Liver (tissue), 9 donors: ENCODE measurements around the gene TNS2. TPM values are rescaled to one million over a fixed set of nuclear protein-coding genes. Genes with fewer than 3 reads are reported as not detected.

ENCODE experiments used
- DNase-seq: peaks from one replicate; pipeline ENCODE4 v3.0.0-alpha.2; 2017; ENCODE audit warnings: low spot score
- H3K27ac ChIP-seq, 2 donors: one replicate each; pipeline ENCODE4 v1.7.0; 2013; ENCODE audit warnings: inconsistent platforms in 2 of 2, low read length in 2 of 2, control low read depth in 1 of 2, low read depth in 1 of 2, mild to moderate bottlenecking in 1 of 2
- H3K27me3 ChIP-seq, 4 donors: one replicate each; pipeline versions ENCODE4 v1.6.1 to v1.7.0; 2013; ENCODE audit warnings: low read length in 3 of 4, inconsistent platforms in 1 of 4, mild to moderate bottlenecking in 1 of 4, moderate library complexity in 1 of 4; ENCODE audit not compliant: control insufficient read depth in 4 of 4, insufficient read depth in 4 of 4
- H3K36me3 ChIP-seq, 4 donors: one replicate each; pipeline versions ENCODE4 v1.6.1 to v1.7.0; 2013; ENCODE audit warnings: low read length in 3 of 4, mild to moderate bottlenecking in 3 of 4, low read depth in 1 of 4, moderate library complexity in 1 of 4; ENCODE audit not compliant: control insufficient read depth in 4 of 4, insufficient read depth in 3 of 4
- H3K4me1 ChIP-seq, 4 donors: one replicate each; pipeline versions ENCODE4 v1.6.1 to v1.7.0; 2013; ENCODE audit warnings: low read length in 3 of 4, mild to moderate bottlenecking in 3 of 4, moderate library complexity in 1 of 4; ENCODE audit not compliant: control insufficient read depth in 4 of 4, insufficient read depth in 4 of 4
- H3K4me3 ChIP-seq, 3 donors: one replicate each; pipeline versions ENCODE4 v1.6.1 to v1.7.0; 2013; ENCODE audit warnings: low read length in 3 of 3, control low read depth in 1 of 3, low read depth in 1 of 3, mild to moderate bottlenecking in 1 of 3
- H3K9ac ChIP-seq, 2 donors: one replicate each; pipeline ENCODE4 v1.7.0; 2013; ENCODE audit warnings: low read length in 2 of 2, mild to moderate bottlenecking in 2 of 2, moderate library complexity in 2 of 2, control low read depth in 1 of 2, low read depth in 1 of 2
- H3K9me3 ChIP-seq, 4 donors: one replicate each; pipeline versions ENCODE4 v1.6.1 to v1.7.0; 2013; ENCODE audit warnings: low read length in 3 of 4; ENCODE audit not compliant: control insufficient read depth in 4 of 4
- EGR1 ChIP-seq, 2 donors: IDR thresholded peaks; 2 replicates each; pipeline ENCODE4 v1.6.1; 2016 to 2018; ENCODE audit warnings: antibody characterized with exemption in 2 of 2, low read depth in 2 of 2
- FOXA1 ChIP-seq: IDR thresholded peaks from 2 replicates; pipeline ENCODE4 v1.6.1; 2016; ENCODE audit warnings: antibody characterized with exemption
- FOXA2 ChIP-seq: IDR thresholded peaks from 2 replicates; pipeline ENCODE4 v1.6.1; 2016; ENCODE audit warnings: antibody characterized with exemption
- GABPA ChIP-seq, 2 donors: IDR thresholded peaks in 1 of 2; conservative IDR thresholded peaks in 1 of 2; 2 replicates each; pipeline ENCODE4 v1.6.1; 2016; ENCODE audit warnings: antibody characterized with exemption in 2 of 2, mild to moderate bottlenecking in 1 of 2, moderate library complexity in 1 of 2
- HNF4A ChIP-seq, 2 donors: conservative IDR thresholded peaks; 2 replicates each; pipeline ENCODE4 v1.6.1; 2016; ENCODE audit warnings: antibody characterized with exemption in 2 of 2, mild to moderate bottlenecking in 2 of 2
- HNF4G ChIP-seq: IDR thresholded peaks from 2 replicates; pipeline ENCODE4 v1.6.1; 2016; ENCODE audit warnings: antibody characterized with exemption
- JUND ChIP-seq, 2 donors: IDR thresholded peaks; 2 replicates each; pipeline ENCODE4 v1.6.1; 2016; ENCODE audit warnings: antibody characterized with exemption in 2 of 2
- NR2F2 ChIP-seq: IDR thresholded peaks from 2 replicates; pipeline ENCODE4 v1.6.1; 2016; ENCODE audit warnings: antibody characterized with exemption
- RAD21 ChIP-seq, 2 donors: IDR thresholded peaks; 2 replicates each; pipeline ENCODE4 v1.6.1; 2016; ENCODE audit warnings: antibody characterized with exemption in 2 of 2, mild to moderate bottlenecking in 2 of 2
- RXRA ChIP-seq, 2 donors: IDR thresholded peaks; 2 replicates each; pipeline ENCODE4 v1.6.1; 2017 to 2018; ENCODE audit warnings: antibody characterized with exemption in 2 of 2, mild to moderate bottlenecking in 1 of 2
- SP1 ChIP-seq: IDR thresholded peaks from 2 replicates; pipeline ENCODE4 v1.6.1; 2018; ENCODE audit warnings: antibody characterized with exemption, mild to moderate bottlenecking
- TAF1 ChIP-seq: conservative IDR thresholded peaks from 2 replicates; pipeline ENCODE4 v1.6.1; 2016; ENCODE audit warnings: antibody characterized with exemption, mild to moderate bottlenecking
- WGBS: extraction: QIAGEN DNeasy Blood & Tissue Kit; methylation state at CpG from one replicate; pipeline ENCODE4 v1.1.7; 2013; 5-methylcytosine and 5-hydroxymethylcytosine counted together
- polyA plus RNA-seq, 2 donors: library from polyadenylated mRNA; stranded (reverse) in 1 of 2; unstranded in 1 of 2; fragments of 200-250 nt in 1 of 2; fragments of >200 nt in 1 of 2; fragmentation: Nextera tagmentation in 1 of 2; extraction: Ambion mirVana in 1 of 2; gene quantifications; one replicate each; pipeline versions ENCODE4 v1.2.1 to v1.2.3, GENCODE V29; 2013 to 2015
- total RNA-seq, 2 donors: library from RNA; depleted of rRNA; stranded (reverse); fragments of >200 nt; gene quantifications; one replicate each; pipeline ENCODE4 v1.2.3, GENCODE V29; 2014
- TF ChIP-seq, protein P1 (sequence below): fragments of 150-350 bp; IDR thresholded peaks from 2 replicates; pipeline ENCODE4 v1.5.1; 2017; ENCODE audit warnings: improper control_type of control experiment, low read depth, low read length; ENCODE audit not compliant: missing input control
- TF ChIP-seq, protein P2 (sequence below): IDR thresholded peaks from 2 replicates; pipeline ENCODE4 v1.6.1; 2016; ENCODE audit warnings: antibody characterized with exemption
- donor health status: healthy.
- donor health status: healthy.
- donor health status: healthy.
- donor health status: healthy.
- donor health status: healthy.

TNS2 gene
- total and polyA plus RNA-seq, 4 donors, result 11.7 to 94.0 (median 46.0) TPM

DNA sequence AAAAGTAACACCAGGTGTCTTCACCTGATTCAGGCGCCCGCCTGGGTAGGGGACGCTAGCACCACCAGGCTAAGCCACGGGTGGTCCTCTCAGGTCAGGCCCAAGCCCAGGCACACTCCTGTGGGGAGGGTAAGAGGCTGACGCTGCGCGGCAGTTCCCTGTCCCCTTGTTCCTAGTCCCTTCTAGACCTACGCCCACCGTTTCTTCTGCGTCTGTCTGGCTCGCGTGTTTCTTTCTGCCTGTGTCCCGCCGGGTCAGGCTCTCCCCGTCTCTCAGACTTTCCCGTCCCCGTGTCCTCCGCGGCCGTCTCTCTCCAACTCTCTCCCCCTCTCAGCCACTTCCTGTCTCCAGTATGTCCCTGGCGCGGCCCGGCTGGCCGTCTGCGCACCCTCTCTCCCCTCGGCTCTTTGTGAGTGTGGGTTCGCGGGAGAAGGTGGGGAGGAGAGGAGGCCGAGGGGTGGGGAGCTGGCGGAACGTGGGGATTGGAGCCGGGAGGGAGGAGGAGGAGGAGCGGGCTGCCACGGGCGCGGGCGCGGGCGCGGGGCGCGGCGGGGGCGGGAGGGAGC lies 3.1 kb upstream of the TNS2 start (continued):
- TF ChIP-seq, protein P1, sequence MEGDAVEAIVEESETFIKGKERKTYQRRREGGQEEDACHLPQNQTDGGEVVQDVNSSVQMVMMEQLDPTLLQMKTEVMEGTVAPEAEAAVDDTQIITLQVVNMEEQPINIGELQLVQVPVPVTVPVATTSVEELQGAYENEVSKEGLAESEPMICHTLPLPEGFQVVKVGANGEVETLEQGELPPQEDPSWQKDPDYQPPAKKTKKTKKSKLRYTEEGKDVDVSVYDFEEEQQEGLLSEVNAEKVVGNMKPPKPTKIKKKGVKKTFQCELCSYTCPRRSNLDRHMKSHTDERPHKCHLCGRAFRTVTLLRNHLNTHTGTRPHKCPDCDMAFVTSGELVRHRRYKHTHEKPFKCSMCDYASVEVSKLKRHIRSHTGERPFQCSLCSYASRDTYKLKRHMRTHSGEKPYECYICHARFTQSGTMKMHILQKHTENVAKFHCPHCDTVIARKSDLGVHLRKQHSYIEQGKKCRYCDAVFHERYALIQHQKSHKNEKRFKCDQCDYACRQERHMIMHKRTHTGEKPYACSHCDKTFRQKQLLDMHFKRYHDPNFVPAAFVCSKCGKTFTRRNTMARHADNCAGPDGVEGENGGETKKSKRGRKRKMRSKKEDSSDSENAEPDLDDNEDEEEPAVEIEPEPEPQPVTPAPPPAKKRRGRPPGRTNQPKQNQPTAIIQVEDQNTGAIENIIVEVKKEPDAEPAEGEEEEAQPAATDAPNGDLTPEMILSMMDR, result no peak
- no peak for TF ChIP-seq FOXA2
- TF ChIP-seq SP1, result peak; percentile 65
- no peak for TF ChIP-seq HNF4G
- no peak for TF ChIP-seq FOXA1
- TF ChIP-seq HNF4A (conservative IDR thresholded peaks at IDR 0.05), result peak in 1 of 2 donors; percentile 9
- TF ChIP-seq NR2F2, result peak; percentile 53
- TF ChIP-seq, protein P2, sequence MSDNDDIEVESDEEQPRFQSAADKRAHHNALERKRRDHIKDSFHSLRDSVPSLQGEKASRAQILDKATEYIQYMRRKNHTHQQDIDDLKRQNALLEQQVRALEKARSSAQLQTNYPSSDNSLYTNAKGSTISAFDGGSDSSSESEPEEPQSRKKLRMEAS, result no peak
- TF ChIP-seq JUND (IDR thresholded peaks at IDR 0.05), result no peak
- TF ChIP-seq RAD21 (IDR thresholded peaks at IDR 0.05), result peak in 1 of 2 donors; percentile 41
- TF ChIP-seq TAF1, result peak; percentile 96
- no peak for TF ChIP-seq EGR1 (IDR thresholded peaks at IDR 0.05; ENCODE audit: low read depth in 2 of 2)
- TF ChIP-seq RXRA (IDR thresholded peaks at IDR 0.05), result peak; percentile 33 to 59
- TF ChIP-seq GABPA (IDR thresholded peaks at IDR 0.05 in 1 of 2, conservative IDR thresholded peaks at IDR 0.05 in 1 of 2), result no peak

DNA sequence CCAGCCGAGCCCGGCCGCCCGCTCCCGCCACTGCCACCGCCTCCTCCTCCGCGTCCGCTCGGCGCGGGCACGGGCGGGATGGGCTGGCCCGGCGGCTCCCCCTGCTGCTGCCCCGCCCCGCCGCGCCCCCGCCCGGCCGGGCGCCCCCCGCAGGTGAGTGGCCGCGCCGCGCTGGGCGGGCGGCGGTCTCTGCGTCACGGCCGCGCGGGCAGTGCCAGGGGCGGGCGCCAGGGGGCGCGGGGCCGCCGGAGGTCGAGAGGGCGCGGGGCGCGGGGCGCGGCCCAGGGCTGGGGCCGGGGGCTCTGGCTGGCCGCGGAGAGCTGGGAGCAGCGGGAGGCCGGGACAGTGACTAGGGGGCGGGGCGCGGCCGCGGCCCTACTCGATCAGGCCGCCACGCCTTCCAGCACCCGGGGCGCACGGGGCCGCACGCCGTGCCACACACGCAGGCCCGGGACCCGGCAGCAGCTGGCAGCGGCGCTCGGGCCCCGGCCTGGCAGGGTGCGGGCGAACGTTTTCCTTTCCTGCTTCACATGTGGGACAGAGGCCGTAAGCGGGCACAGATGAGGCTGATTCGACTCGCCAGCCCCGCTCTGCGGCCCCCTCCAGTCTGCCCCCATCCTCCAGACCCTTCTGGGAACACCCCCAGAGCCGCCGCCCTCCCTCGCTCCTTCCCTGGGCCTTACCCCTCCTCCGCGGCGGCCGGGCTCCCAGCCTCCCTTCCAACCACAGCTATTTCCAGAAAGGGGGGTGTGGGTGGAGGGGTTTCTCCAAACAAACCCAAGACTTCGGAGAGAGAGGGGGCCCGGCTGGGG lies 2.4 kb upstream of the TNS2 start:
- Histone ChIP-seq H3K4me1 (peaks cover 10 to 52% (median 38%) of the 10 kb centered on the region in 4 donors), H3K4me3 (peak overlapping the region; percentile 22 to 80 (median 55)), H3K36me3 (no peaks in the 10 kb centered on the region), H3K27me3 (no peaks in the 10 kb centered on the region), H3K9me3 (no peaks in the 10 kb centered on the region), H3K9ac (peak overlapping the region; percentile 30 to 61), H3K27ac (peak overlapping the region; percentile 94 to 98)
- under 1% methylated on average over 94 of the region's 94 CpGs for WGBS
- peak; percentile 70 for DNase-seq
- no peak for TF ChIP-seq HNF4G
- TF ChIP-seq, protein P1, result peak; percentile 43
- TF ChIP-seq, protein P2, result no peak
- no peak for TF ChIP-seq RAD21 (IDR thresholded peaks at IDR 0.05)
- no peak for TF ChIP-seq GABPA (IDR thresholded peaks at IDR 0.05 in 1 of 2, conservative IDR thresholded peaks at IDR 0.05 in 1 of 2)
